Mesenchymal stem cell (in vitro differentiated cells and primary cell): ENCODE data around the gene THADA.

Experiments used
- DNase-seq: peaks from one replicate; pipeline ENCODE4 v3.0.0-alpha.2; 2013
- H2AFZ ChIP-seq: one replicate; pipeline ENCODE4 v1.6.1; 2013; ENCODE audit warnings: low read depth, mild to moderate bottlenecking, control low read depth, inconsistent platforms, low read length, moderate library complexity
- H2AK5ac ChIP-seq: 2 replicates; pipeline ENCODE4 v1.6.1; 2013; ENCODE audit warnings: low read length, moderate library complexity, mild to moderate bottlenecking, inconsistent platforms; ENCODE audit not compliant: severe bottlenecking
- H2BK120ac ChIP-seq: one replicate; pipeline ENCODE4 v1.6.1; 2013; ENCODE audit warnings: low read depth, mild to moderate bottlenecking, inconsistent platforms, low read length, moderate library complexity
- H2BK12ac ChIP-seq, 2 experiments: one replicate each; pipeline ENCODE4 v1.6.1; 2013; ENCODE audit warnings: inconsistent platforms in 2 of 2, low read length in 2 of 2, mild to moderate bottlenecking in 2 of 2, moderate library complexity in 2 of 2, control low read depth in 1 of 2
- H2BK15ac ChIP-seq: one replicate; pipeline ENCODE4 v1.6.1; 2013; ENCODE audit warnings: mild to moderate bottlenecking, low read depth, inconsistent platforms; ENCODE audit not compliant: poor library complexity, severe bottlenecking
- H2BK5ac ChIP-seq: 2 replicates; pipeline ENCODE4 v1.6.1; 2013; ENCODE audit warnings: low read depth, mild to moderate bottlenecking, low read length, control low read depth, inconsistent platforms; ENCODE audit not compliant: poor library complexity, severe bottlenecking
- H3K14ac ChIP-seq, 2 experiments: one replicate each; pipeline ENCODE4 v1.6.1; 2013; ENCODE audit warnings: inconsistent platforms in 2 of 2, low read length in 2 of 2, control low read depth in 1 of 2, mild to moderate bottlenecking in 1 of 2, moderate library complexity in 1 of 2
- H3K18ac ChIP-seq, 2 experiments: one replicate each; pipeline ENCODE4 v1.6.1; 2013; ENCODE audit warnings: inconsistent platforms in 2 of 2, low read length in 2 of 2, control low read depth in 1 of 2, low read depth in 1 of 2, mild to moderate bottlenecking in 1 of 2
- H3K23ac ChIP-seq, 2 experiments: one replicate each; pipeline ENCODE4 v1.6.1; 2013; ENCODE audit warnings: inconsistent platforms in 2 of 2, low read length in 2 of 2, mild to moderate bottlenecking in 2 of 2, moderate library complexity in 2 of 2, control low read depth in 1 of 2
- H3K27ac ChIP-seq: 2 replicates; pipeline ENCODE4 v1.5.1; 2013; ENCODE audit warnings: mild to moderate bottlenecking, moderate library complexity, low read length, control low read depth, inconsistent platforms; ENCODE audit not compliant: poor library complexity, severe bottlenecking
- H3K27me3 ChIP-seq, 2 experiments: 2 replicates each; pipeline versions ENCODE4 v1.6.1 to v1.7.0; 2013; ENCODE audit warnings: low read length in 2 of 2, mild to moderate bottlenecking in 2 of 2, moderate library complexity in 2 of 2, control low read depth in 1 of 2, inconsistent platforms in 1 of 2; ENCODE audit not compliant: control insufficient read depth in 1 of 2, insufficient read depth in 1 of 2
- H3K36me3 ChIP-seq, 2 experiments: 2 replicates each; pipeline versions ENCODE4 v1.6.1 to v1.7.0; 2013; ENCODE audit warnings: low read length in 2 of 2, control low read depth in 1 of 2, inconsistent platforms in 1 of 2, low read depth in 1 of 2, mild to moderate bottlenecking in 1 of 2; ENCODE audit not compliant: insufficient read depth in 2 of 2, control insufficient read depth in 1 of 2
- H3K4ac ChIP-seq, 2 experiments: one replicate each; pipeline ENCODE4 v1.6.1; 2013; ENCODE audit warnings: inconsistent platforms in 2 of 2, low read length in 2 of 2, mild to moderate bottlenecking in 2 of 2, moderate library complexity in 2 of 2, control low read depth in 1 of 2, low read depth in 1 of 2
- H3K4me1 ChIP-seq: 2 replicates; pipeline ENCODE4 v1.6.1; 2013; ENCODE audit warnings: low read depth, low read length, control low read depth; ENCODE audit not compliant: control insufficient read depth, insufficient read depth
- H3K4me2 ChIP-seq: 2 replicates; pipeline ENCODE4 v1.6.1; 2013; ENCODE audit warnings: low read length, mild to moderate bottlenecking, inconsistent platforms; ENCODE audit not compliant: poor library complexity, severe bottlenecking
- H3K4me3 ChIP-seq, 2 experiments: 2 replicates each; pipeline versions ENCODE4 v1.5.1 to v1.7.0; 2013; ENCODE audit warnings: low read length in 2 of 2, mild to moderate bottlenecking in 2 of 2, control low read depth in 1 of 2, low read depth in 1 of 2; ENCODE audit not compliant: insufficient read depth in 1 of 2
- H3K79me1 ChIP-seq: replicated peaks from 2 replicates; pipeline ENCODE4 v1.6.1; 2013; ENCODE audit warnings: mild to moderate bottlenecking, control low read depth, low read length, inconsistent platforms; ENCODE audit not compliant: poor library complexity, severe bottlenecking
- H3K9ac ChIP-seq: 2 replicates; pipeline ENCODE4 v1.7.0; 2013; ENCODE audit warnings: mild to moderate bottlenecking, low read length, moderate library complexity
- H3K9me3 ChIP-seq: 2 replicates; pipeline ENCODE4 v1.7.0; 2013; ENCODE audit warnings: mild to moderate bottlenecking, low read length; ENCODE audit not compliant: control insufficient read depth
- H4K8ac ChIP-seq: one replicate; pipeline ENCODE4 v1.6.1; 2013; ENCODE audit warnings: inconsistent platforms, mild to moderate bottlenecking, low read length, moderate library complexity
- H4K91ac ChIP-seq: one replicate; pipeline ENCODE4 v1.6.1; 2013; ENCODE audit warnings: mild to moderate bottlenecking, low read length, inconsistent platforms
- WGBS: methylation state at CpG from one replicate; pipeline ENCODE4 v1.1.7; 2013; ENCODE audit warnings: mixed read lengths; 5-methylcytosine and 5-hydroxymethylcytosine counted together

THADA gene

DNA sequence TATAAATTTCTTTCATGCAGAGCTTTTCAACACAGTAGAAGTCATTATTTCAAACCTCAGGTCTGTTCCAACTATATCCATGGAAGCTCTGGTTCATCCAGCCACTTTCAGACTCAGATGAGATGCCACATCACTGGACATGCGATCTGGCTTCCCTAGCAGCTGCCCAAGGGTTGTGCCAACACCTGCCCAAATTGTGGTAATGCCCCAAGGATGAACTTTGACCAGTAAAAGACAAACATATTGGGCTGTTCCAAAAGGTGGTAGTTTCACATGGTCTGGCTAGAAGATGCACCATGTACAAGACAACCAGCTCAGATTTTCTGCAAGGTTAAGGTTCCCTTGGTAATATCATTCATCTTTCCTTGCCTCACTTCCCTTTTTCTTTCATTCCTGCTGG, 101.9 kb downstream of the THADA start:
- H3K18ac ChIP-seq, result no peak overlapping the region
- no peaks in the 10 kb centered on the region for H3K9me3 ChIP-seq
- DNase-seq, result no peak
- H3K14ac ChIP-seq, result no peak overlapping the region
- no peaks in the 10 kb centered on the region for H3K4me1 ChIP-seq
- no peak overlapping the region for H2AK5ac ChIP-seq
- no peaks in the 10 kb centered on the region for H3K79me1 ChIP-seq
- H4K8ac ChIP-seq, result no peak overlapping the region
- 92% methylated on average over 1 of the region's 1 CpG for WGBS
- H2BK5ac ChIP-seq, result no peak overlapping the region
- no peak overlapping the region for H3K4ac ChIP-seq
- no peak overlapping the region for H3K4me2 ChIP-seq
- no peak overlapping the region for H3K4me3 ChIP-seq
- H3K27ac ChIP-seq, result no peak overlapping the region
- no peak overlapping the region for H2BK15ac ChIP-seq
- no peak overlapping the region for H2AFZ ChIP-seq
- H3K9ac ChIP-seq, result no peak overlapping the region
- no peaks in the 10 kb centered on the region for H3K27me3 ChIP-seq
- no peak overlapping the region for H2BK120ac ChIP-seq
- H3K36me3 ChIP-seq, result peaks cover 0 to 14% of the 10 kb centered on the region in 2 experiments
- H4K91ac ChIP-seq, result no peak overlapping the region
- no peak overlapping the region for H2BK12ac ChIP-seq
- H3K23ac ChIP-seq, result no peak overlapping the region

GRCh38 chr2:43491065-43491639, 104.7 kb downstream of the THADA start:
- no peak overlapping the region for H4K8ac ChIP-seq
- H2AK5ac ChIP-seq, result no peak overlapping the region
- no peaks in the 10 kb centered on the region for H3K27me3 ChIP-seq
- WGBS, result 97% methylated on average over 1 of the region's 2 CpGs
- H3K79me1 ChIP-seq, result peaks cover 3% of the 10 kb centered on the region
- H3K9me3 ChIP-seq, result no peaks in the 10 kb centered on the region
- no peak overlapping the region for H3K4me3 ChIP-seq
- no peak overlapping the region for H3K23ac ChIP-seq
- H3K27ac ChIP-seq, result no peak overlapping the region
- no peak overlapping the region for H3K4ac ChIP-seq
- no peaks in the 10 kb centered on the region for H3K4me1 ChIP-seq
- no peak overlapping the region for H2BK5ac ChIP-seq
- H4K91ac ChIP-seq, result no peak overlapping the region
- no peak overlapping the region for H2BK12ac ChIP-seq
- no peak overlapping the region for H3K4me2 ChIP-seq
- H3K9ac ChIP-seq, result no peak overlapping the region
- H3K14ac ChIP-seq, result no peak overlapping the region
- no peak overlapping the region for H3K18ac ChIP-seq
- no peak overlapping the region for H2AFZ ChIP-seq
- no peak overlapping the region for H2BK120ac ChIP-seq
- DNase-seq, result no peak
- H2BK15ac ChIP-seq, result no peak overlapping the region
- no peaks in the 10 kb centered on the region for H3K36me3 ChIP-seq

GRCh38 chr2:43490252-43490786, 105.5 kb downstream of the THADA start:
- no peak overlapping the region for H2BK120ac ChIP-seq
- no peaks in the 10 kb centered on the region for H3K9me3 ChIP-seq
- no peak overlapping the region for H2AFZ ChIP-seq
- H3K4me3 ChIP-seq, result no peak overlapping the region
- H3K18ac ChIP-seq, result no peak overlapping the region
- H2BK15ac ChIP-seq, result no peak overlapping the region
- H2BK12ac ChIP-seq, result no peak overlapping the region
- no peak overlapping the region for H3K14ac ChIP-seq
- H3K4me1 ChIP-seq, result no peaks in the 10 kb centered on the region
- no peak overlapping the region for H2BK5ac ChIP-seq
- H3K36me3 ChIP-seq, result no peaks in the 10 kb centered on the region
- no peak overlapping the region for H2AK5ac ChIP-seq
- H3K27ac ChIP-seq, result no peak overlapping the region
- no peak overlapping the region for H4K91ac ChIP-seq
- H3K9ac ChIP-seq, result no peak overlapping the region
- peaks cover 3% of the 10 kb centered on the region for H3K79me1 ChIP-seq
- no peak overlapping the region for H3K23ac ChIP-seq
- no peak overlapping the region for H4K8ac ChIP-seq
- no peak for DNase-seq
- no CpG with 5 or more reads among the region's 1 CpG for WGBS
- no peak overlapping the region for H3K4me2 ChIP-seq
- H3K4ac ChIP-seq, result no peak overlapping the region
- H3K27me3 ChIP-seq, result no peaks in the 10 kb centered on the region

DNA sequence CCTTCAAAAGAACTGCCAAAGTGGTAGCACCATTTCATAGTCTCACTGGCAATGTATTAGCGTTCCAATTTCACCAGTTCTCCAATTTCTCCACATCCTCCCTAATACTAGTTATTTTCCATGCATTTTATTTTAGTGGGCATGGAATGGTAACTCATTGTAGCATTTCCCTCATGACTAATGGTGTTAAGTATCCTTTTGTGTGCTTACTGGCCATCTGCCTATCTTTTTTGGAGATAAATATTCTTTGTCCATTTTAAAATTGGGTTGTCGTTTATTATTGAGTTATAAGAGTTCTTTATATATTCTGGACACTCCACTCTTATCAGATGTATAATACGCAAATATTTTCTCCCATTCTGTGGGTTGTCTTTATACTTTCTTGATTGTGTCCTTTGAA, 107.1 kb downstream of the THADA start:
- Histone ChIP-seq H3K27me3 (no peaks in the 10 kb centered on the region), H3K79me1 (peaks cover 3% of the 10 kb centered on the region), H3K23ac (no peak overlapping the region), H2AK5ac (no peak overlapping the region), H2BK15ac (no peak overlapping the region), H2AFZ (no peak overlapping the region), H2BK5ac (no peak overlapping the region), H3K27ac (no peak overlapping the region), H3K9ac (no peak overlapping the region), H3K18ac (no peak overlapping the region), H3K4ac (no peak overlapping the region), H4K8ac (no peak overlapping the region), H2BK12ac (no peak overlapping the region), H4K91ac (no peak overlapping the region), H2BK120ac (no peak overlapping the region), H3K36me3 (no peaks in the 10 kb centered on the region), H3K4me3 (no peak overlapping the region), H3K9me3 (no peaks in the 10 kb centered on the region), H3K14ac (no peak overlapping the region), H3K4me2 (no peak overlapping the region), H3K4me1 (no peaks in the 10 kb centered on the region)
- no CpG with 5 or more reads among the region's 3 CpGs for WGBS
- no peak for DNase-seq
